Urinary bladder (tissue), 4 donors: ENCODE data around the gene ASS1. TPM values are rescaled to one million over a fixed set of nuclear protein-coding genes. Genes with fewer than 3 reads are reported as not detected.

Experiments
- DNase-seq: peaks from one replicate; pipeline ENCODE4 v3.0.0-alpha.2; 2015; ENCODE audit errors: extremely low spot score
- H3K27ac ChIP-seq: one replicate; pipeline ENCODE4 v1.5.1; 2013; ENCODE audit warnings: low read depth, mild to moderate bottlenecking, moderate library complexity
- H3K36me3 ChIP-seq: one replicate; pipeline ENCODE4 v1.6.1; 2013; ENCODE audit warnings: mild to moderate bottlenecking, moderate library complexity; ENCODE audit not compliant: insufficient read depth
- H3K4me1 ChIP-seq: one replicate; pipeline ENCODE4 v1.6.1; 2013; ENCODE audit warnings: mild to moderate bottlenecking, moderate library complexity; ENCODE audit not compliant: insufficient read depth
- H3K4me3 ChIP-seq: one replicate; pipeline ENCODE4 v1.5.1; 2013; ENCODE audit warnings: low read depth, low read length
- WGBS: extraction: QIAGEN DNeasy Blood & Tissue Kit; methylation state at CpG from one replicate; pipeline ENCODE4 v1.1.7; 2013; 5-methylcytosine and 5-hydroxymethylcytosine counted together
- polyA plus RNA-seq: library from polyadenylated mRNA; stranded (reverse); fragments of 200-250 nt; gene quantifications from one replicate; pipeline ENCODE4 v1.2.3, GENCODE V29; 2013
- total RNA-seq: library from RNA; depleted of rRNA; stranded (reverse); fragments of >200 nt; gene quantifications from one replicate; pipeline ENCODE4 v1.2.3, GENCODE V29; 2014
- donor health status: healthy with polysubstance abuse.
- donor health status: healthy.

The ASS1 gene
- total and polyA plus RNA-seq, 2 donors, result 59.5 to 115 TPM

DNA sequence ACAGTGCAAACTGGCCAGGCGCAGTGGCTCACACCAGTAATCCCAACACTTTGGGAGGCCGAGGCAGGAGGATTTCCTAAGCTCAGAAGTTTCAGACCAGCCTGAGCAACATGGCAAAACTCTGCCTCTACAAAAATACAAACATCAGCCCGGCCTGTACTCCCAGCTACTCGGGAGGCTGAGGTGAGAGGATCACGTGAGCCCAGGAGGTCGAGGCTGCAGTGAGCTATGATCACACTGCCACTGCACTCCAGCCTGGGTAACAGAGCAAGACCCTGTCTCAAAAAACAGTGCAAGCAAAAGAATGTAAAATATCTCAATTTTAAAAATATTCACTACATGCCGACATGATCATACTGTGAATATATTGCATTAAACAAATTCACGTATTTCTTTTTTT is 83.9 kb downstream of the ASS1 start:
- Histone ChIP-seq H3K36me3 (no peaks in the 10 kb centered on the region), H3K4me1 (no peaks in the 10 kb centered on the region), H3K4me3 (no peak overlapping the region), H3K27ac (no peak overlapping the region)
- DNase-seq, result no peak
- WGBS, result 87% methylated on average over 8 of the region's 8 CpGs

DNA sequence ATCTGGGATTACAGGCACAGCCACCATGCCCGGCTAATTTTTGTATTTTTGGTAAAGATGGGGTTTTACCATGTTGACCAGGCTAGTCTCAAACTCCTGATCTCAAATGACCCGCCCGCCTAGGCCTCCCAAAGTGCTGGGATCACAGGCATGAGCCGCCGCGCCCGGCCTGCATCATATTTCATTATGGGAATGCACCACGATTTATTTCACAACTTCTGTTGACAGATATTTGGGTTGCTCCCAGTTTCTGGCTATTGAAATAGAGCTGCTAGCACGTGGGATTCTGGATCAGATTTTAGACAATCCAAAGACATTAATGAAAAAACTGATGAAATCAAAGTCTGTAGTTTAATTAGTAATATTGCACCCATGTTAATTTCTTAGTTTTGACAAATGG is 86.2 kb downstream of the ASS1 start:
- Histone ChIP-seq H3K36me3 (no peaks in the 10 kb centered on the region), H3K4me1 (no peaks in the 10 kb centered on the region), H3K27ac (no peak overlapping the region), H3K4me3 (no peak overlapping the region)
- DNase-seq, result no peak
- WGBS, result 38% methylated on average over 9 of the region's 9 CpGs

DNA sequence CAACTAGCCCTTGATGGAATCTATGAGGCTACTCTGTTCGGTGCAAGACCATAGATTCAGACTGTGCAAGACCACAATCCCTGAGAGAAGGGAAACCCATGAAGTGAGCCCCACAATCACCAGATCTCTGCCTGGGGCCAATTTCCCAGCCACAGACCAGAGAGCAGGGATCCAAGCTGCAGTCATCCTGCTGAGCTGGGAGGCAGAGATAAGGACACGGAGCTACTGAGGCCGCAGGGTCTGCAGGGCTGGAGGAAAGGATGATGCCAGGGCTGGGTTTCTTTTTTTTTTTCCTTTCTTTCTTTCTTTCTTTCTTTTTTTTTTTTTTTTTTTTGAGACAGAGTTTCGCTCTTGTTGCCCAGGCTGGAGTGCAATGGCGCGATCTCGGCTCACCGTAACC is 86.9 kb downstream of the ASS1 start:
- 94% methylated on average over 8 of the region's 8 CpGs for WGBS
- H3K4me1 ChIP-seq, result no peaks in the 10 kb centered on the region
- no peak for DNase-seq
- H3K27ac ChIP-seq, result no peak overlapping the region
- no peak overlapping the region for H3K4me3 ChIP-seq
- H3K36me3 ChIP-seq, result no peaks in the 10 kb centered on the region

DNA sequence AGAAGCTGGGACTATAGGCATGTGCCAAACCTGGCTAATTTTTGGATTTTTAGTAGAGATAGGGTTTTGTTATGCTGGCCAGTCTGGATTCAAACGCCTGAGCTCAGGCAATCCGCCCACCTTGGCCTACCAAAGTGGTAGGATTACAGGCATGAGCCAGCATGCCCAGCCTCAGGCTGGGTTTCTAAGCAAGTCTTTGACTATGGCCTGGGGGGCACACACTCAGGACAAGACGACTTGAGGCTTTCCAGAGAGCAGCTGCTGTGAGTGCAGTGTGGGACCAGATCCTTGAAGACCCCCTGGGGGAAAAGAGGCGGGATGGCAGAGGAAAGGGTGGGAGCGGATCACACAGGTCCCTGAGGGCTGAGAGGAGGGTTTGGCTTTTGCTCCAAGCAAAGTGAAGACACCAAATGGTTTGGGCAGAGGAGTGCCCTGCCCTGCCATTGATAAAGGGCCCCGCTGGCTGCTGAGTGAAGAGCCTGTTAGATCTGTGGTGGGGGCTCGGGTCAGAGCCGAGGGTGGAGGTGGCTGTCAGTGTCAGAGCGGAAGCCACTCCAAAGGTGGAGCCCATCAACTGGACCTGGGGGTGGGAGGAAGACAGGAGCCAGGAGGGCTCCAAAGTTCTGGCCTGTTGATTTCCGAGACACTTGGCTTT is 87.8 kb downstream of the ASS1 start:
- Histone ChIP-seq H3K36me3 (no peaks in the 10 kb centered on the region), H3K4me3 (no peak overlapping the region), H3K27ac (no peak overlapping the region), H3K4me1 (no peaks in the 10 kb centered on the region)
- DNase-seq, result no peak
- 84% methylated on average over 10 of the region's 10 CpGs for WGBS

DNA sequence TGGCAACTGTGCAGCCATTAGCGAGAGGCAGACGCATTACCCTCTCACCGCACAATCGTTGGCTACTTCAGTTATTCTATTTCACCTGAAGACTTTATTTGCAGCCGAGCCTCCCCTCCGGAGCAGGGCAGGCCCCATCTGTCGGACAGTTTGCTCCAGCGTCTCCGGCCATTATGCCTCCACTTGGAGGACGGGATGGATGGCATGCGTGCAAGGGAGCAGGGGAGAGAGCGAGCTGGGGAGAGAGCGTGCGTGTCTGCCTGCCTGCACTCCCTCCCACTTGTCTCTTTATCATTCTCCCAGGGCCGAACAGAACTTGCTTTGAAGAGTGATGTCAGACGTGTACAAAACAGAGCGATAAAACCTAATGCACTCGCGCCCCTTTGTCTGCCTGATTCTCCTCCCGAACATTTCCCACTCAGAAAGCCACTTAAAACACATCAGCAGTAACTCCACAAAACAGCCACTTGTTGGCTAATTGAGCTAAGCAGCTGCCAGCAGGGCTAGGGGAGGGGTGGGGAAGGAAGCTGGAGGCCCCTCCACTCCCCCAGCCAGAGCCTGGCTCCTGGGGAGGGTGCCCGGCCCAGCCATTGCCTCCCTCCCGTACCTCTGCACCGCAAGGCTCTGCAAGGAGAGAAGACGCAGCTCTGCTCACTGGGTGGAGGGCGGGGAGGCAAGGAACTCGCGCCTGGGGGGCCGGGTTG is 91.2 kb downstream of the ASS1 start:
- H3K36me3 ChIP-seq, result no peaks in the 10 kb centered on the region
- no peak overlapping the region for H3K27ac ChIP-seq
- peak; percentile 77 for DNase-seq
- 10% methylated on average over 28 of the region's 28 CpGs for WGBS
- H3K4me1 ChIP-seq, result no peaks in the 10 kb centered on the region
- peak overlapping the region; percentile 20 for H3K4me3 ChIP-seq

DNA sequence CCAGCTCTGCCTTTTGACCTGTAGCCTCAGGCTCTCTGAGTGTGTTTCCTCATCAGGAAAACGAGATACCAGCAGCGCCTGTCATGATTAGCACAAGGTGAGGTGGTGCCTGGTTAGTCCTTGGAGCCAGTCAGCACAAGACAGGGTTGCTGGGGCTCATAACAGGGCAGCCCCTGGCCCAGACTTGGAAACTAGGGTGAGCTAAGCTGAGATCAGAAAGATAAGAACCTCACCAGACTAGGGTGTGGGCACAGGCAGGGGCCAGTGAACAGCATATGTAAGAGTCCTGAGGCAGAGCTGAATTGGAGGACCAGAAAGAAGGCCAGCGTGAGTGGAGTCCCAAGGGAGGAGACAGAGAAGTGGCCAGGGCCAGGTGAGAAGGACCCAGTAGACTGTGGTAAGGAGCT is 91.9 kb downstream of the ASS1 start:
- WGBS, result 80% methylated on average over 3 of the region's 3 CpGs
- Histone ChIP-seq H3K4me3 (no peak overlapping the region), H3K4me1 (no peaks in the 10 kb centered on the region), H3K36me3 (no peaks in the 10 kb centered on the region), H3K27ac (no peak overlapping the region)
- DNase-seq, result no peak

DNA sequence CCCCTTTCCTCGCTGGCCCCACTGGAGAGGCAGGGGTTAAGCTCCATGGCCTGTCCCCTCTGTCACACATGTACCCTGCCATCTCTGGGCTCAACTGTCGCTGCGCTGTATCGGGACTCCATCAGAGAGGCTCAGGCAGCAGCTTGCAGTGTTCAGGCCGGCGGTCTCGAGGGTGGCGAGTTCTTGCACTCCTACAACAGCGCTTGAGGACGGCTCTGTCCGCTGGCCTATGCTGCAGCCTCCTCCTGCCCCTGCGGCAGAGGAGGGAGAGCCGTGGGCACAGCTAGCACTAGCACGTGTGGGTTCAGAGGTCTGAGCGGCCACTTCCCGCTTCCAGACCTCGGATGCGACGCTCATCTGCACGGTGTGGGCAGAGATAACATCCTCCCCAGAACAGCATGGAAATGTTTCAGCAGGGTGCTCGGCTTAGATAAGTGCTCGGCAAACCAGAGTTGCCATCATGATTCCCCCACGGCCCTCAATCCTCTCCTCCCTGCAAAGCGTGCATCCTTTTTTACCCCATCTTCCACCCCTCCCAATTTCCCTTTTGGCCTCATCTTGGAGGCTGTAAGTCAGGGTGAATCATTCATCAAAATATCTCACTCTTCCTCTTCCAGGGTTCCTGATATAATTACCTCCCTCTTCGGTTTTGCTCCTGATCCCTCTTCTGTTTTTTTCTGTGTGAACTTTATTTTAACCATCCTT is 92.7 kb downstream of the ASS1 start:
- Histone ChIP-seq H3K4me1 (no peaks in the 10 kb centered on the region), H3K27ac (no peak overlapping the region), H3K4me3 (no peak overlapping the region), H3K36me3 (no peaks in the 10 kb centered on the region)
- WGBS, result 31% methylated on average over 25 of the region's 25 CpGs
- no peak for DNase-seq

DNA sequence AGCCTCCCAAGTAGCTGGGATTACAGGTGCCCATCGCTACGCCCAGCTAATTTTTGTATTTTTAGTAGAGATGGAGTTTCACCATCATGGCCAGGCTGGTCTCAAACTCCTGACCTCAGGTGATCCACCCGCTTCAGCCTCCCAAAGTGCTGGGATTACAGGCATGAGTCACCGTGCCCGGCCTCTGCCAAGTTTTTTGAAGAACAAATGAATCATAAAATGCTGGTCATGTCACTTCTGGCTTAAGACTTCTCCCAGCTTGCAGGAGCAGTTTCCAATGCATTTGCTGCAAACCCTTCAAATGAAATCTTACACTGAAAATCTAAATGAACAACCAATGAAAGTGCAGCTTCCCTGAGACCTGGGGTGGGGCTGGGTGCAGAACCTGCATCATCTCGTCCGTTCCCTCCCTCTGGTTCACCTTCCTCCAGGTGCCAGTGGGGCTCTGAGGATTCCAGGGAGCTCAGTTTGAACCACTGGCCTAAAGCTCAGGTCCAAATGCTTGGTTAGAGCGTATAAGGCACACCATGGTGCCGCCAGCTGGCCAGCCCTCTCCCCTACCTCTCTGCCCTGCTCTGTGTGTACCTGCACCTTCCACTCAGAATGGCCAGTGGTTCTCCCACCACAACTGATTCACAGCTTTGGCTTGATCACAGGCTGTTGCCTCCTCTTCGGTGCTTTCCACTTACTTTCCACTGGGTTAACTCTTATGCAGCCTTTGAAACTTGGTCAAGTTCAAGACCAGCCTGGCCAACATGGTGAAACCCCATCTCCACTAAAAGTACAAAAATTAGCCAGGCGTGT is 94.9 kb downstream of the ASS1 start:
- no peaks in the 10 kb centered on the region for H3K4me1 ChIP-seq
- no peak overlapping the region for H3K4me3 ChIP-seq
- H3K36me3 ChIP-seq, result no peaks in the 10 kb centered on the region
- WGBS, result 61% methylated on average over 11 of the region's 11 CpGs
- no peak overlapping the region for H3K27ac ChIP-seq
- DNase-seq, result no peak

DNA sequence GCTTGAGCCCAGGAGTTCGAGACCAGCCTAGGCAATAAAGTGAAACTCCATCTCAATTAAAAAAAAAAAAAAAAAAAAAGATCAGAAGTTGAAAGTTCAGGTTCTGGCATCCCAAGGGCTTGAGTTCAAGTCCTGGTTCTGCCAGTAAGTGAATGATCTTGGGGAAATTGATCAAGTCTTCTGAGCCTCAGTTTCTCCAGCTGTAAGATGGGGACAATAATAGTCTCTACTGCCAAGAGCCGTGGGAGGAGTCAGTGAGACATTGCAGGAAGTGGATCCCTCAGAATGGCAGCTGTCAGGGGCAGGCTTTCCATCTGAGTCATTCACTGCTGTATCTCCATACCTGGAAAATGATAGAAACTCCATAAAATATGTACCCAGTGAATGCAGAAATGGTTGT is 96.8 kb downstream of the ASS1 start:
- no peak overlapping the region for H3K4me3 ChIP-seq
- 83% methylated on average over 2 of the region's 2 CpGs for WGBS
- H3K4me1 ChIP-seq, result no peaks in the 10 kb centered on the region
- no peaks in the 10 kb centered on the region for H3K36me3 ChIP-seq
- DNase-seq, result no peak
- H3K27ac ChIP-seq, result no peak overlapping the region

DNA sequence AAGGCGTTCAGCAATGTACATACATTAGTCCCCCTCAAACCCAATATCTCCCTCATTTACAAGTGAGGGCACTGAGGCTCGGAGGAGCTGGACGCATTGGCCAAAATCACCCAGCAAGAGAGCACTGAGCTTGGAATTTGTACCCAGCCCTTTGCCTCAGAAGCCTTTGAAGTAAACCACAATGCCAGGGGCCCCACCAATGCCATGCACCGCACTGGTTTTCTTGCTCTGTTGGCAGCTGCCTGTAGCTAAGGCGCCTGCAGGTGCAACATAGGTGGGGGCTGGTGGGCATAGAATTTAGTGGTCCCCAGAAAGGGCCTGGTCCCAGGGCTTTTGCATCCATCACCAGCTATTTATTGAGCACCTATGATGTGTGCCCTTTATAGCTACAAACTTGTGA is 97.3 kb downstream of the ASS1 start:
- 84% methylated on average over 5 of the region's 5 CpGs for WGBS
- no peaks in the 10 kb centered on the region for H3K4me1 ChIP-seq
- H3K36me3 ChIP-seq, result no peaks in the 10 kb centered on the region
- H3K4me3 ChIP-seq, result no peak overlapping the region
- H3K27ac ChIP-seq, result no peak overlapping the region
- no peak for DNase-seq

DNA sequence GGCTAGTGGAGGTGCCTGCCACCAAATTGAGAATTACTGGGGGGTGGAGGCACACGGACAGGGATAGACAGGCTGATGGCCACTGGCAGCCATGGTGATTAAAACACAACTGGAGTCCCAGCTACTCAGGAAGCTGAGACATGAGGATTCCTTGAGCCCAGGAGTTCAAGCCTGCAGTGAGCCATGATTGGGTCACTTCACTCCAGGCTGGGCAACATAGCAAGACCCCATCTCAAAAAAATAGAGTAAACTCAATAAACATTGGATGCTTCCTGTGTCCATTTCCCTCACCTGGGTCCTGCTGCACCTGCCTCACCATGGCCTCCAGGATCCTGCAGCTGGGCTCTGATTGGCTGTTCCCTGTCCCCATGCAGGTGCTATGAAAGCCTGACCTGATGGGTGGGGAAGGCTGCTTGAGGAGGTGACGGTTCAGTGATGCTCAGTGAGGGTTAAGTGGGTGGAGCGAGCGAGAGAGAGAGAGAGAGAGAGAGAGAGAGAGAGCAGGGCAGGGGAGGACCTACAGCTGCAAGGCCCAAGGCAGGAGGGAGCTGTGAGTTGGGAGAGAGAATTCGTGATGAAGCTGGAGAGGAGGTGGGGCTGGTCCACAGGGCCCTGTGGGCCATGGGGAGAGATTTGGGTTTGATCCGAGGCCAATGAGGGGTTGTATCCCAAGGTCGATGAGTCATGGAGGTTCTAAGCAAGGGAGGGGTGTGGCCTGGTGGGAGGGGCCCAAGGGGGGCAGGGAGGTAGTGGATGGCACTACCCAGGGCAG is 97.9 kb downstream of the ASS1 start:
- no peak overlapping the region for H3K4me3 ChIP-seq
- no peaks in the 10 kb centered on the region for H3K36me3 ChIP-seq
- no peaks in the 10 kb centered on the region for H3K4me1 ChIP-seq
- DNase-seq, result no peak
- 56% methylated on average over 7 of the region's 7 CpGs for WGBS
- H3K27ac ChIP-seq, result no peak overlapping the region

DNA sequence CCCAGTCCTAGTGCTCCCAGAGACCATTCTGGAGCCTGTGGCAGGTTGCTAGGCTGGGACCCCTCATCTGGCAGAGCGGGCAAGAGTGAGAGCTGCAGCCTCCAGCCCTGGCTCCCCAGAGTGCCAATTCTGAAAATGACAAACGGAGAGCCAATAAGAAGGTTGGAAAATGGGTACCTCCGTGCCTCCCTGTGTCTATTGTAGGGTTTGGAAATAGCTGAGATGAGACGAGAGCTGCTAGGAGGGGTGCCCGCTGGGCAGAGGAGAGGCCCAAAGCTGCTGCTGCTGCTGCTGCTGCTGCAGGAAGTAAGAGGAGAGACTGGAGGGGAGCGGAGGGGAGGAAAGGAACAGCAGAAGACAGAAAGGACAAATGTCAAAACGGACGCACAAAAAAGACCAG is 98.6 kb downstream of the ASS1 start:
- H3K4me1 ChIP-seq, result no peaks in the 10 kb centered on the region
- H3K27ac ChIP-seq, result no peak overlapping the region
- no peak overlapping the region for H3K4me3 ChIP-seq
- WGBS, result 62% methylated on average over 8 of the region's 8 CpGs
- DNase-seq, result no peak
- no peaks in the 10 kb centered on the region for H3K36me3 ChIP-seq

DNA sequence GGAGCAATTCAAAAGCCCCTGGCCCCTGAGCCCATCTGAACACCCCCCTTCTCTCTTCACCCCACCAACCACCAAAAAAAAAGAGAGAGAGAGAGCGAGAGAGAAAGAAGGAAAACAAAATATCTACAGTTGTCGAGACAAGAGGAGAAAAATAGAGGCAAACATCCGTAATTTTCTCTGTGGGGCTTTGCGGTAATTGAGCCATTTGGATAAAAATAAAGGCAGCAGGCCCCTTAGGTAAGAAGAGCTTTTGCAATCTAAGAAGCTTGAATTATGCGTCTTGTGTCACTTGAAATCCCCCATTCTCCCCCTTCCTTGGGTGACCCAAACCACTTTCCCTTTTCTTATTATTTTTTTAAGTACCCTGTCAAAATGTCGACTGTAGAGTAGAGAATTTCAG is 99.1 kb downstream of the ASS1 start:
- Histone ChIP-seq H3K4me3 (no peak overlapping the region), H3K4me1 (no peaks in the 10 kb centered on the region), H3K36me3 (no peaks in the 10 kb centered on the region), H3K27ac (no peak overlapping the region)
- WGBS, result 74% methylated on average over 6 of the region's 6 CpGs
- DNase-seq, result no peak
